GM19238 (cell line): ENCODE measurements around the gene MUC12.
"Not testable (repeated sequence)": the region's sequence is repeated elsewhere in the genome, so short reads cannot be mapped to it uniquely, and the experiment has no call there.

Source experiments
- DNase-seq: peaks from one replicate; pipeline ENCODE4 v3.0.0; 2011; ENCODE audit warnings: low spot score; ENCODE audit not compliant: insufficient read length

MUC12 gene

DNA sequence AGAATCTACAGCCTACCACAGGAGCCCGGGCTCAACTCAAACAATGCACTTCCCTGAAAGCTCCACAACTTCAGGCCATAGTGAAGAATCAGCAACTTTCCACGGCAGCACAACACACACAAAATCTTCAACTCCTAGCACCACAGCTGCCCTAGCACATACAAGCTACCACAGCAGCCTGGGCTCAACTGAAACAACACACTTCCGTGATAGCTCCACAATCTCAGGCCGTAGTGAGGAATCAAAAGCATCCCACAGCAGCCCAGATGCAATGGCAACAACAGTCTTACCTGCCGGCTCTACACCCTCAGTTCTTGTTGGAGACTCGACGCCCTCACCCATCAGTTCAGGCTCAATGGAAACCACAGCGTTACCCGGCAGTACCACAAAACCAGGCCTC is 22.3 kb downstream of the MUC12 start:
- DNase-seq: no peak

GRCh38 chr7:100992280-100992679 is 22.9 kb downstream of the MUC12 start:
- not testable (repeated sequence) for DNase-seq

GRCh38 chr7:100994671-100995070 is 25.3 kb downstream of the MUC12 start:
- not testable (repeated sequence) for DNase-seq

GRCh38 chr7:100998530-100998929 is 29.2 kb downstream of the MUC12 start:
- not testable (repeated sequence) for DNase-seq

DNA sequence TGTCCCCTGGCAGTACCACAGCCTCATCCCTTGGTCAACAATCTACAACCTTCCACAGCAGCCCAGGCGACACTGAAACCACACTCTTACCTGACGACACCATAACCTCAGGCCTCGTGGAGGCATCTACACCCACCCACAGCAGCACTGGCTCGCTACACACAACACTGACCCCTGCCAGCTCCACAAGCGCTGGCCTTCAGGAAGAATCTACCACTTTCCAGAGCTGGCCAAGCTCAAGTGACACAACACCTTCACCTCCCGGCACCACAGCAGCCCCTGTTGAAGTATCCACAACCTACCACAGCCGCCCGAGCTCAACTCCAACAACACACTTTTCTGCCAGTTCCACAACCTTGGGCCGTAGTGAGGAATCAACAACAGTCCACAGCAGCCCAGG is 30.0 kb downstream of the MUC12 start:
- DNase-seq: not testable (repeated sequence)

GRCh38 chr7:101000025-101000424 is 30.7 kb downstream of the MUC12 start:
- not testable (repeated sequence) for DNase-seq

GRCh38 chr7:101002333-101002732 is 33.0 kb downstream of the MUC12 start:
- not testable (repeated sequence) for DNase-seq

DNA sequence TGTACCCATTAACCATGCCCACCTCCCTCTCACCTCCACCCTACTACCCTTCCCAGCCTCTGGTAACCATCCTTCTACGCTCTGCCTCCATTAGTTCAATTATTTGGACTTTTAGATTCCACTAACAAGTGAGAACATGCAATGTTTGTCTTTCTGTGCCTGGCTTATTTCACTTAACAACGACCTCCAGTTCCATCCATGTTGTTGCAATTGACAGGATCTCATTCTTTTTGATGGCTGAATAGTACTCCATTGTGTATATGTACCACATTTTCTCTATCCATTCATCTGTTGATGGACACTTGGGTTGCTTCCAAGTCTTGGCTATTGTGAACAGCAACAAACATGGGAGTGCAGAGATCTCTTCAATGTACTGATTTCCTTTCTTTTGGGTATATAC is 38.0 kb downstream of the MUC12 start:
- not testable (repeated sequence) for DNase-seq

- DNase-seq: no peak
These were observed 40.3 kb downstream of the MUC12 start for GRCh38 chr7:101009629-101010028.

GRCh38 chr7:101012931-101013330 is 43.6 kb downstream of the MUC12 start:
- DNase-seq: no peak

DNA sequence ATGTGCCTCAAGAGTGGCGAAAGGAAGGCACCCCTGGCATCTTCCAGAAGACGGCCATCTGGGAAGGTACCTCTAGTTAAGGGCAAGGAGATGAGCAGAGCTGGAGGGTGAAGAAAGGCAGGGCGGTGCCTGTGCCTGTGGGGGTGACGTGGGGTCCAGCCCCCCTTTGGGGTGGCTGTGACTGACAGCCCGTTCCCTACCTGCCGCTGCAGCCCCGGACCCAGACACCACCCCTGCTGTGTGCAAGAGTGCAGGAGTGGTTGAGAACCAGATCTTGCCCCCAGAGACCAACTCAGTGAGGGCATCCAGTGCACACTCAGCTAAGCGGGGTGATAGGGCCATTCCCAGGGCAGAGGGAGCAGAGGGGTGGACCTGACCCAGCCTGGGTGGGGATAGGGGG is 46.3 kb downstream of the MUC12 start:
- DNase-seq: no peak

GRCh38 chr7:101017064-101017777 is 47.9 kb downstream of the MUC12 start:
- peak; percentile 86 for DNase-seq

GRCh38 chr7:101018271-101019167 is 49.2 kb downstream of the MUC12 start:
- DNase-seq: peak; percentile 37

- DNase-seq: no peak
These were observed 51.1 kb downstream of the MUC12 start for GRCh38 chr7:101020444-101020843.

DNA sequence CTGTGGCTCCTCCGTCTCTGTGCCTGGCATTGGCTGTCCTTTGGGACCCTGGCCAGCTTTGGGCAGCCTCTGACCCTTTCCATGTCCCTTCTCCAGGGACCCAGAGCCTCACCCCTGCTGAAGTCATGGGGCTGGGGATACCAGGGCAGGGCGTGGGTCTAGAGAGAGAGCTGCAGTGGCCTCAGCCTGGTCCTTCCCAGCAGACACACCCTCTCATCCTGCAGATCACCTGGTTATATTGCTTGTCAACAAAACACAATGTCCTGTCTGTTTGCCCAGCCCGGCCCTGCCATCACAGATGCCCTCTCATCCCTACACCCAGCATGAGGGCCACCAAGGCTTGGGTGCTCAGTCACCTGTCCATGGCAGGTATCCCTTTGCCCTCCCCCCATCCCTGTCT is 52.3 kb downstream of the MUC12 start:
- DNase-seq: no peak

- no peak for DNase-seq
These were observed 54.5 kb downstream of the MUC12 start for GRCh38 chr7:101023839-101024238.

DNA sequence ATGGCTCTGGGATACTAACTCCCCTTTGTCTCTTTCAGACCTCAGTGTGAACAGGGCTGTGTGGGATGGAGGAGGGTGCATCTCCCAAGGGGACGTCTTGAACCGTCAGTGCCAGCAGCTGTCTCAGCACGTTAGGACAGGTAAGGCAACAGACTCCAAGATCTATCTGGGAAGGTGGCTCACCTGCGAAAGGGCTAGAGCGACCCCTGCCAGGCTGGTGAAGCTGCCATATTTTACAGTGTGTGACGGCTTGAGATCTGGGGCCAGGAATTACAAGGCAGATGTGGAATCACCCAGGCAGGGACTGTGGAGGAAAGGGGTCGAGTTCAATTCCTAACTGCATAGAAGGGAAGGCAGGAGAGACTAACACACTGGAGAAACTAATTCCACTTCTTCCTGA is 61.7 kb downstream of the MUC12 start:
- DNase-seq: no peak

GRCh38 chr7:101035941-101036340 is 66.6 kb downstream of the MUC12 start:
- DNase-seq: no peak

DNA sequence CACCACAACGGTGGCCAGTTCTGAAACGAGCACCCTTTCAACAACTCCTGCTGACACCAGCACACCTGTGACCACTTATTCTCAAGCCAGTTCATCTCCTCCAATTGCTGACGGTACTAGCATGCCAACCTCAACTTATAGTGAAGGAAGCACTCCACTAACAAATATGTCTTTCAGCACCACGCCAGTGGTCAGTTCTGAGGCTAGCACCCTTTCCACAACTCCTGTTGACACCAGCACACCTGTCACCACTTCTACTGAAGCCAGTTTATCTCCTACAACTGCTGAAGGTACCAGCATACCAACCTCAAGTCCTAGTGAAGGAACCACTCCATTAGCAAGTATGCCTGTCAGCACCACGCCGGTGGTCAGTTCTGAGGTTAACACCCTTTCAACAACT is 71.9 kb downstream of the MUC12 start:
- not testable (repeated sequence) for DNase-seq

DNA sequence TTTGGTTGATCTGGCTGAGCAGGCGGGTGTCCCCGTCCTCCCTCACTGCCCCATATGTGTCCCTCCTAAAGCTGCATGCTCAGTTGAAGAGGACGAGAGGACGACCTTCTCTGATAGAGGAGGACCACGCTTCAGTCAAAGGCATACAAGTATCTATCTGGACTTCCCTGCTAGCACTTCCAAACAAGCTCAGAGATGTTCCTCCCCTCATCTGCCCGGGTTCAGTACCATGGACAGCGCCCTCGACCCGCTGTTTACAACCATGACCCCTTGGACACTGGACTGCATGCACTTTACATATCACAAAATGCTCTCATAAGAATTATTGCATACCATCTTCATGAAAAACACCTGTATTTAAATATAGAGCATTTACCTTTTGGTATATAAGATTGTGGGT is 89.0 kb downstream of the MUC12 start:
- DNase-seq: no peak

DNA sequence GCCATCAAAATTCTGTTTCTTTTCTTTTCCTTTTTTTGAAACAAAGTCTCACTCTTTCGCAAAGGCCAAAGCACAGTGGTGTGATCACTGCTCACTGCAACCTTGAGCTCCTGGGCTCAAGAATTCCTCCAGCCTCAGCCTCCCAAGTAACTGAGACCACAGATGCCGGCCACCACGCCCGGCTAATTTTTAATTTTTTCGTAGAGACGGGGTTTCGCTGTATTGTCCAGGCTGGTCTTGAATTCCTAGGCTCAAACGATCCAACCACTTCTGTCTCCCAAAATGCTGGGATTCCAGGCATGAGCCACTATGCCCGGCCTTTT is 90.2 kb downstream of the MUC12 start:
- DNase-seq: no peak

- DNase-seq: no peak
These were observed 91.6 kb downstream of the MUC12 start for GRCh38 chr7:101060992-101061391.

DNA sequence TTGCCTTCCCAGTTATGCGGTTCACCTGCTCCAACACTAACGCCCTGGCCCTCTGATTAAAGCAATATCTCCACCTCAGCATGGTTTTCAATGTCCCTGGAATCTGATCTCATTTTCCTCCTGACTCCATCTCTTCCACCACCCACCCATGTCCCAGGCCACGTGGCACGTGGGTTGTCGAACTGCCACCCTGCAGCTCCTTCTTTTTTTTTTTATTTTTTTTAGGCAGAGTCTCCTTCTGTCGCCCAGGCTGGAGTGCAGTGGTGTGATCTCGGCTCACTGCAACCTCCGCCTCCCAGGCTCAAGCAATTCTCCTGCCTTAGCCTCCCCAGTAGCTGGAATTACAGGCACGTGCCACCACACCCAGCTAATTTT is 94.8 kb downstream of the MUC12 start:
- not testable (repeated sequence) for DNase-seq
